Bone marrow (tissue), 2 donors: ENCODE data around the gene YTHDF2.
"Not testable (repeated sequence)": the region's sequence is repeated elsewhere in the genome, so short reads cannot be mapped to it uniquely, and the experiment has no call there.

ENCODE experiments used
- DNase-seq, 2 donors: peaks; one replicate each; lab custom pipeline; 2025; lab: John Stamatoyannopoulos, UW

Gene YTHDF2

DNA sequence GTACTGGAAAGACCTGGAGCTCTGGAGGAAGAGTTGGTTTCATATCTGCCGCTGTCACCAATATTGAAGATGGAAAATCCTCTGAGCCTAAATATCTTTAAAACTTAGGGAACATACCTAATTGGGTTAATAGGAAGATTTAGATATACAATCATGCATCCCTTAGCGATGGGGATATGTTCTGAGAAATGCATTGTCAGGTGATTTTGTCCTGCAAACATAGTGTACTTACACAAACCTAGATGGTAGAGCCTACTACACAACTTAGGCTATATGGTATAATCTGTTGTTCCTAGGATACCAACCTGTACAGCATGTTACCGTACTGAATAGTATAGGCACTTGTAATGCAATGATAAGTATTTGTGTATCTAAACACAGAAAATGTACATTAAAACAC is 22.5 kb downstream of the YTHDF2 start:
- DNase-seq = no peak

DNA sequence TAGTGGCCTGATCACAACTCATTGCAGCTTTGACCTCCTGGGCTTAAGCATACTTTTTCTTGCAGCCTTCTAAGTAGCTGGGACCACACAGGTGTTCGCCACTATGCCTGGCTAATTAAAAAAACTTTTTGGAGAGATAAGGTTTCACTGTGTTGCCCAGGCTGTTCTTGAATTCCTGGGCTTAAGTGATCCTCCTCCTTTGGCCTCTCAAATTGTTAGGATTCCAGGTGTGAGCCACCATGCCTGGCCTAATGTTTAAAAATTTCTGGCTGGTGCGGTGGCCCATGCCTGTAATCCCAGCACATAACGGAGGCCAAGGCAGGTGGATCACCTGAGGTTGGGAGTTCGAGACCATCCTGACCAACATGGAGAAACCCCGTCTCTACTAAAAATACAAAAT is 24.4 kb downstream of the YTHDF2 start:
- no peak for DNase-seq

DNA sequence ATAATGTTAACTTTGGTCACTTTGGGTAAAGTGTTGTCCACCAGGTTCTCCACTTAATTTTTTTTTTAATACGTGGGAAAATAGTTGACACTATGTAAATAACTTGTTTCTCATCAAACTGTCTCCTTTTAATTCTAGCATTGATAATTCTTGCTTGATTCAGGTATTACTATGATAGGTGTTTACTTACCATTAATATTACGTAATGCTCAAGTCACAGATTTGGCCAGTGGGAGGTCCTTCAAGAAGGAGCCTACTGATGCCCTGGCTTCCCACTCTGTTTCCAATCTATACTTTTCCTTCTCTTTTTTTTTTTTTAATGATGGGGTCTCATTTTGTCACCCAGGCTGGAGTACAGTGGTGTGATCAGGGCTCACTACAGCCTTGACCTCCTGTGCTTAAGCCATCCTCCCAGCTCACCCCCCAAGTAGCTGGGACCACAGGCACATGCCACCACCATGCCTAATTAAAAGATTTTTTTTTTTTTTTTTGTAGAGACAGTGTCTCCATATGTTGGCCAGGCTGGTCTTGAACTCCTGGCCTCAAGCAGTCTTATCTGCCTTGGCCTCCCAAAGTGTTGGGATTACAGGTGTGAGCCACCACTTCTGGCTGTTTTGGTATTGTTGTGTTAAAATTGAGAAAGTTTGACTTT is 29.9 kb downstream of the YTHDF2 start:
- DNase-seq = no peak

DNA sequence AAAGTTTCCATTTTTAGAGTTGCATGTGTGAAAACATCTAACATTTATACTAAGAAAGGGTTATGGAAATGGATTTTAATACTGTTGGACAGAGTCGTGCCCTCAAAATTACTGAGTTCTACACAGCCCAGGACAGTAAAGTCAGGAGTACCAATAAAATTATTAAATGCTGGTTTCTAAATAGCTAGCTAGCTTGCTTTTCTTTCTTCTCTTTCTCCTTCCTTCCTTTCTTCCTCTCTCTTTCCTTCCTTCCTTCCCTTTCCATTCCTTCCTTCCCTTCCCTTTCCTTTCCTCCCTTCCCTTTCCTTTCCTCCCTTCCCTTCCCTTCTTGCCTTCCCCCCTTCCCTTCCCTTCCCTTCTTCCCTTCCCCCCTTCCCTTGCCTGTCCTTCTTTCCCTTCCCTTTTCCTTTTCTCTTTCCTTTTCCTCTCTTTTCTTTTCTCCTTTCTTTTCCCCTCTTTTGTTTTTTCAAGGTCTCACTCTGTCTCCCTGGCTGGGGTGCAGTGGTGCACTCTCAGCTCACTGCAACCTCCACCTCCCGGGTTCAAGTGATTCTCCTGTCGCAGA is 33.9 kb downstream of the YTHDF2 start:
- no peak for DNase-seq

- not testable (repeated sequence) for DNase-seq
These were observed 35.2 kb downstream of the YTHDF2 start for GRCh38 chr1:28771921-28772320.

GRCh38 chr1:28773105-28773504 is 36.4 kb downstream of the YTHDF2 start:
- no peak for DNase-seq

- peak; percentile 26 to 43 for DNase-seq
These were observed 38.6 kb downstream of the YTHDF2 start for GRCh38 chr1:28775121-28775942.

GRCh38 chr1:28776341-28776740 is 39.6 kb downstream of the YTHDF2 start:
- no peak for DNase-seq

- DNase-seq = no peak
These were observed 41.3 kb downstream of the YTHDF2 start for GRCh38 chr1:28778021-28778420.

- DNase-seq = no peak
These were observed 43.1 kb downstream of the YTHDF2 start for GRCh38 chr1:28779751-28780408.

DNA sequence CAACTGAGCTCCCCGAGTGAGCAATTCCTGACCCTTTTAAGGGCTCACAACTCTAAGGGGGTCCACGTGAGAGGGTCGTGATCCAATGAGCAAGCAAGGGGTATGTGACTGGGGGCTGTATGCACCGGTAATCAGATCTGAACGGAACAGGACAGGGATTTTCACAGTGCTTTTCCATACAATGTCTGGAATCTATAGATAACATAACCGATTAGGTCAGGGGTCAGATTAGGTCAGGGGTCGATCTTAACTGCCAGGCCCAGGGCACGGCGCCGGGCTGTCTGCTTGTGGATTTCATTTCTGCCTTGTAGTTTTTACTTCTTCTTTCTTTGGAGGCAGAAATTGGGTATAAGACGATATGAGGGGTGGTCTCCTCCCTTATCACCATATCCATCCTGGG is 44.6 kb downstream of the YTHDF2 start:
- no peak for DNase-seq

DNA sequence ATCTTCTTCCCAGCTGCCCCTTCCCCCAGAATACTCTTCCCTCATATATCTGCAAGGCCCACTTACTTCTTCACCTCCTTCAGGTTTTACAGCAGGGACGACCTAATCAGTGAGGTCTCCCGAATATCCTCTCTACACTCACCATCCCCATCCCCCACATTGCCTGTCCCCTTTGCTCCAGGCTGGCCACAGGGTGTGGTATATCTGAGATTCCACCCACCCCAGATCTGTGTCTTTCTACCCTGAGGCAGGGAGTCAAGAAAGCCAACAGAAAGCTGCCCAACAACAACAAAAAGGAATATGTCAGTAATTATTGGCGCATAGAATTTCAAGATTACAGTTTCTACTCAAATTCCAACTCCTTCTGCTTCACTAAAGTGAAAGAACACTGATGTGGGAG is 45.3 kb downstream of the YTHDF2 start:
- no peak for DNase-seq

- no peak for DNase-seq
These were observed 46.6 kb downstream of the YTHDF2 start for GRCh38 chr1:28783363-28783762.

GRCh38 chr1:28789412-28789811 is 52.7 kb downstream of the YTHDF2 start:
- DNase-seq = no peak

GRCh38 chr1:28789816-28790215 is 53.1 kb downstream of the YTHDF2 start:
- no peak for DNase-seq

DNA sequence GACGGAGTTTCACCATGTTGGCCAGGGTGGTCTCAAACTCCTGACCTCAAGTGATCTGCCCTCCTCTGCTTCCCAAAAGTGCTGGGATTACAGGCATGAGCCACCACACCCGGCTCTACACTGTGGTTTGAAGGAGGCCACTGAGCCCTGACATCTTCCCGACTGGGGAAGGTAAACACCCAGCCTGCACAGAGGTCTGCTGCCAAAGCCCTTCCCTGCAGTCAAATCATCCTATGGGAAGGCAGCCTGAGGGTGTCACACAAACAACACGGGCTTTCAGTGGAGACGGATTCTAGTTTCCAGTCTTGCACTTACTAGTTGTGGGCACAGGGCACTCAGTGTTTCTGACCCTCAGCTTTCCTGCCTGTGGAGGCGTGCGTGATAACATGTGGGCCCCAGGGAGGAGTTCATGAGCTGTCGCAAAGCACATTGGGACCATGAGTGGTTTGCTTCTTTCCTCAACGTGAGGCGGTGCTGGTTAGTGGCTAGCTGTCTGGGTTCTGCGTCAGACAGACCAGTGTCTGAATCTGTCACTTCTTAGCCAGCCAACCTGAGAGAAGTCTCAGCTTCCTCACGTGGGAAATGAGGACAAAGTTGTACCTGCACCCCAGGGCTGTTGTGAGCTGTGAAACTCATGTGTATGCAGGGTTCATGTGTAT is 53.8 kb downstream of the YTHDF2 start:
- DNase-seq = no peak

GRCh38 chr1:28791929-28792328 is 55.2 kb downstream of the YTHDF2 start:
- not testable (repeated sequence) for DNase-seq

- no peak for DNase-seq
These were observed 55.9 kb downstream of the YTHDF2 start for GRCh38 chr1:28792644-28793121.

DNA sequence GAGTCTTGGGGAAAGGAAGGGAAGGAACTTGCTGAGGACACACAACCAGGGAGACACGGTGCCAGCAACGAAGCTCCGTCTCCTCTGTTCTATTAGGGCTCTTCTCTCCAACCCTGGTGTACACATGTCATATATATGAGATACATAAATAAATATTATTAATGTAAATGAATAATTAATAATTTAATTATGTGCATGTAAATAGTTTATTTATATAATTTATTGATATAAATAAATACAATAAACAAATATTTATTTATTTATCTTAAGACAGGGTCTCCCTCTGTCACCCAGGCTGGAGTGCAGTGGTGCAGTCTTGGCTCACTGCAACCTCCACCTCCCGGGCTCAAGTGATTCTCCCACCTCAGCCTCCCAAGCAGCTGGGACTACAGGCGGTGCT is 57.8 kb downstream of the YTHDF2 start:
- DNase-seq = not testable (repeated sequence)

- DNase-seq = no peak
These were observed 59.8 kb downstream of the YTHDF2 start for GRCh38 chr1:28796352-28797211.

GRCh38 chr1:28800324-28800723 is 63.6 kb downstream of the YTHDF2 start:
- DNase-seq = no peak
